Measurements from ENCODE around the gene COG3.

- TF ChIP-seq CTCF (IDR thresholded peaks at IDR 0.05) (no peak), EP300 (IDR thresholded peaks at IDR 0.05; ENCODE audit: low read depth) (no peak)
These were observed 69.9 kb downstream of the COG3 start for GRCh38 chr13:45534604-45535003.

Data from transverse colon (tissue), 3 donors.